Measurements from ENCODE around the gene MLLT3. TPM values are rescaled to one million over a fixed set of nuclear protein-coding genes. Genes with fewer than 3 reads are reported as not detected.

Gene MLLT3
- total and polyA plus RNA-seq, 2 of the 8 experiments (the other 6 are each of a cell fraction or from before 2014, with no cell fraction given) = 5.9 to 9.6 TPM

- H3K9ac ChIP-seq (replicated peaks in 1 of 4; ENCODE audit: extremely low read depth in 1 of 4, low read depth in 3 of 4, low read length in 3 of 4) = no peak overlapping the region
- no peak overlapping the region for H3K4me2 ChIP-seq (ENCODE audit: insufficient read depth in 1 of 2, low read depth in 2 of 2, low read length in 2 of 2)
- ChIA-PET POLR2A (ENCODE audit: partially characterized antibody) (no interaction called here), CTCF (ENCODE audit: partially characterized antibody) (interaction anchor here (0.6 to 2.4 kb wide), 5 partner anchors 10 to 1021 kb away, joined by 3 to 12 read pairs (median 4); no protein-coding TSS in a partner anchor)
- DNase-seq (ENCODE audit: low read depth in 1 of 2, low spot score in 2 of 2) (no peak), FAIRE-seq (no peak)
- H3K23ac ChIP-seq (ENCODE audit: insufficient read length) = no peak overlapping the region
- no peak overlapping the region for H4K5ac ChIP-seq (ENCODE audit: insufficient read length, low read depth, low read length)
- H4K8ac ChIP-seq (ENCODE audit: extremely low read depth, insufficient read depth, low read length) = no peak overlapping the region
- no peak overlapping the region for H2BK12ac ChIP-seq (ENCODE audit: low read depth, low read length)
- H3K18ac ChIP-seq (ENCODE audit: extremely low read depth, low read length) = no peak overlapping the region
- H3K4ac ChIP-seq (replicated peaks; ENCODE audit: insufficient read length, low read depth, low read length) = no peak overlapping the region
- H3K14ac ChIP-seq (ENCODE audit: insufficient read length) = no peak overlapping the region
- no peaks in the 10 kb centered on the region for H3K23me2 ChIP-seq (ENCODE audit: low read depth, low read length)
- H2BK15ac ChIP-seq (ENCODE audit: low read length) = no peak overlapping the region
- H3K79me2 ChIP-seq (ENCODE audit: control insufficient read depth in 1 of 2, insufficient read depth in 2 of 2, low read length in 2 of 2) = no peaks in the 10 kb centered on the region
- no peak overlapping the region for H3K27ac ChIP-seq (ENCODE audit: low read depth, low read length)
- H2AFZ ChIP-seq (ENCODE audit: low read length) = no peak overlapping the region
- H3K79me1 ChIP-seq (ENCODE audit: low read depth, low read length) = no peaks in the 10 kb centered on the region
- H2BK120ac ChIP-seq (replicated peaks; ENCODE audit: low read depth, low read length) = no peak overlapping the region
- no peak overlapping the region for H2BK5ac ChIP-seq (ENCODE audit: low read depth, low read length)
- H3K27me3 ChIP-seq (replicated peaks in 1 of 4; ENCODE audit: control insufficient read depth in 3 of 4, extremely low read depth in 1 of 4, insufficient read depth in 3 of 4, low read length in 3 of 4) = no peaks in the 10 kb centered on the region
- H3K4me1 ChIP-seq (replicated peaks in 1 of 4; ENCODE audit: control insufficient read depth in 3 of 4, insufficient read depth in 4 of 4, low read length in 3 of 4) = no peaks in the 10 kb centered on the region
- H4K91ac ChIP-seq (replicated peaks; ENCODE audit: insufficient read length, low read length) = no peak overlapping the region
- H2BK20ac ChIP-seq (ENCODE audit: low read length) = no peak overlapping the region
- no peaks in the 10 kb centered on the region for H3K9me3 ChIP-seq (ENCODE audit: insufficient read depth in 2 of 2, low read depth in 1 of 2, low read length in 1 of 2)
- H3K36me3 ChIP-seq (ENCODE audit: control insufficient read depth in 2 of 4, insufficient read depth in 4 of 4, low read length in 3 of 4) = no peaks in the 10 kb centered on the region
- no peaks in the 10 kb centered on the region for H4K20me1 ChIP-seq (replicated peaks in 1 of 2; ENCODE audit: control insufficient read depth in 1 of 2, insufficient read depth in 2 of 2, low read length in 2 of 2)
- 81% methylated on average over 2 of the region's 2 CpGs; no CpG with 5 or more reads in 1 of the 2 experiments for WGBS, 2 experiments (ENCODE audit: extremely low coverage in 1 of 2, insufficient coverage in 1 of 2, insufficient read length in 1 of 2, insufficient replicate concordance in 2 of 2, low coverage in 1 of 2, low lambda C conversion rate in 2 of 2, missing lambda C conversion rate in 1 of 2)
- H3K4me3 ChIP-seq (ENCODE audit: extremely low read depth in 1 of 4, insufficient read depth in 2 of 4, low read depth in 3 of 4, low read length in 4 of 4) = no peak overlapping the region
- H3K56ac ChIP-seq (replicated peaks; ENCODE audit: insufficient read length, low read depth, low read length) = no peak overlapping the region
- no peak overlapping the region for H2AK5ac ChIP-seq (ENCODE audit: low read depth, low read length)
- TF ChIP-seq GABPA (IDR thresholded peaks at IDR 0.05; ENCODE audit: borderline replicate concordance, insufficient read depth, low read length) (no peak), GTF2F1 (IDR thresholded peaks at IDR 0.05; ENCODE audit: borderline replicate concordance, low read depth, low read length) (no peak), BRCA1 (IDR thresholded peaks at IDR 0.05; ENCODE audit: low read depth, low read length) (no peak), KDM4A (IDR thresholded peaks at IDR 0.05; ENCODE audit: low read depth, low read length, severe bottlenecking) (no peak), TBP (IDR thresholded peaks at IDR 0.05; ENCODE audit: low read depth, low read length) (no peak), SAP30 (IDR thresholded peaks at IDR 0.05; ENCODE audit: insufficient read depth, insufficient replicate concordance, low read length) (no peak), CEBPB (IDR thresholded peaks at IDR 0.05; ENCODE audit: low read depth, low read length) (no peak), EP300 (IDR thresholded peaks at IDR 0.05; ENCODE audit: borderline replicate concordance in 1 of 2, low read depth in 2 of 2, low read length in 2 of 2) (no peak), ATF2 (IDR thresholded peaks at IDR 0.05; ENCODE audit: low read length) (no peak), HDAC2 (IDR thresholded peaks at IDR 0.05; ENCODE audit: borderline replicate concordance in 1 of 2, low read depth in 2 of 2, low read length in 2 of 2) (no peak), SIX5 (IDR thresholded peaks at IDR 0.05; ENCODE audit: low read depth, low read length) (no peak), RAD21 (IDR thresholded peaks at IDR 0.05 in 1 of 2, conservative IDR thresholded peaks at IDR 0.05 in 1 of 2; ENCODE audit: low read depth in 2 of 2, low read length in 2 of 2) (no peak)
Measured at GRCh38 chr9:20512636-20513035, 109.7 kb downstream of the MLLT3 start.

Data from H1 (cell line).